Neural cell (in vitro differentiated cells): ENCODE data around the gene SLC10A7. TPM values are rescaled to one million over a fixed set of nuclear protein-coding genes. Genes with fewer than 3 reads are reported as not detected.

Experiments
- H2AFZ ChIP-seq: fragments of 200-600, 300-800 bp; sonication (generic), shearing (Covaris generic); 2 replicates; pipeline ENCODE4 v1.6.0; 2014; ENCODE audit warnings: low read depth, mild to moderate bottlenecking, antibody characterized with exemption, low read length, moderate library complexity
- H3F3A ChIP-seq: fragments of 200-600 bp; shearing (Covaris generic); 2 replicates; pipeline ENCODE4 v1.6.1; 2016; ENCODE audit warnings: mild to moderate bottlenecking, moderate library complexity, mixed read lengths, antibody characterized with exemption, low read length; ENCODE audit not compliant: insufficient read depth, poor library complexity, severe bottlenecking
- H3K27ac ChIP-seq: fragments of 200-600, 300-800 bp; sonication (generic), shearing (Covaris generic); 2 replicates; pipeline ENCODE4 v1.5.1; 2014; ENCODE audit warnings: mild to moderate bottlenecking, low read length, moderate library complexity
- H3K27me3 ChIP-seq: fragments of 300-800, 200-600 bp; sonication (generic), shearing (Covaris generic); 2 replicates; pipeline ENCODE4 v1.6.0; 2014; ENCODE audit warnings: mild to moderate bottlenecking, low read depth, low read length, moderate library complexity; ENCODE audit not compliant: insufficient read depth
- H3K36me3 ChIP-seq: fragments of 300-800, 200-600 bp; sonication (generic), shearing (Covaris generic); 2 replicates; pipeline ENCODE4 v1.5.1; 2014; ENCODE audit warnings: mild to moderate bottlenecking, antibody characterized with exemption, low read length, moderate library complexity; ENCODE audit not compliant: insufficient read depth
- H3K4me2 ChIP-seq: fragments of 300-800, 200-600 bp; sonication (generic), shearing (Covaris generic); 2 replicates; pipeline ENCODE4 v1.6.0; 2014; ENCODE audit warnings: mild to moderate bottlenecking, low read length
- H3K4me3 ChIP-seq: fragments of 300-800, 200-600 bp; sonication (generic), shearing (Covaris generic); 2 replicates; pipeline ENCODE4 v1.5.1; 2014; ENCODE audit warnings: mild to moderate bottlenecking, low read length, moderate library complexity
- H3K79me2 ChIP-seq: fragments of 200-600 bp; shearing (Covaris generic); replicated peaks from 2 replicates; pipeline ENCODE4 v1.6.0; 2014; ENCODE audit warnings: mild to moderate bottlenecking, low read length, moderate library complexity; ENCODE audit not compliant: insufficient read depth
- H3K9ac ChIP-seq: fragments of 300-800, 200-600 bp; sonication (generic), shearing (Covaris generic); 2 replicates; pipeline ENCODE4 v1.6.1; 2016; ENCODE audit warnings: mild to moderate bottlenecking, low read length, mixed read lengths
- H3K9me2 ChIP-seq: fragments of 200-600 bp; shearing (Covaris generic); 2 replicates; pipeline ENCODE4 v1.6.1; 2016; ENCODE audit warnings: mild to moderate bottlenecking, low read length, mixed read lengths; ENCODE audit not compliant: insufficient read depth
- H3K9me3 ChIP-seq: fragments of 200-600, 300-800 bp; sonication (generic), shearing (Covaris generic); 2 replicates; pipeline ENCODE4 v1.6.1; 2016; ENCODE audit warnings: mild to moderate bottlenecking, mixed run types, low read length, moderate library complexity, mixed read lengths
- H4K20me1 ChIP-seq: fragments of 200-600 bp; shearing (Covaris generic); 2 replicates; pipeline ENCODE4 v1.6.1; 2016; ENCODE audit warnings: mild to moderate bottlenecking, mixed run types; ENCODE audit not compliant: insufficient read depth
- EP300 ChIP-seq: fragments of 450-650 bp; conservative IDR thresholded peaks from 2 replicates; pipeline ENCODE4 v1.6.1; 2014; ENCODE audit warnings: antibody characterized with exemption, mild to moderate bottlenecking, moderate library complexity; ENCODE audit not compliant: poor library complexity, severe bottlenecking
- EZH2 ChIP-seq: fragments of 200-600, 300-800 bp; shearing (Covaris generic), sonication (generic); IDR thresholded peaks from 2 replicates; pipeline ENCODE4 v1.6.1; 2014; ENCODE audit warnings: antibody characterized with exemption, low read length, borderline replicate concordance, mild to moderate bottlenecking; ENCODE audit not compliant: insufficient read depth, poor library complexity, severe bottlenecking
- MXI1 ChIP-seq: fragments of 450-650 bp; conservative IDR thresholded peaks from 2 replicates; pipeline ENCODE4 v1.6.1; 2014; ENCODE audit warnings: antibody characterized with exemption, mild to moderate bottlenecking; ENCODE audit not compliant: poor library complexity, severe bottlenecking
- POLR2AphosphoS5 ChIP-seq: IDR thresholded peaks from 2 replicates; pipeline ENCODE4 v1.6.1; 2012
- RAD21 ChIP-seq: fragments of 450-650 bp; conservative IDR thresholded peaks from 2 replicates; pipeline ENCODE4 v1.6.1; 2014; ENCODE audit warnings: antibody characterized with exemption, mild to moderate bottlenecking, moderate library complexity
- SMC3 ChIP-seq: fragments of 450-650 bp; conservative IDR thresholded peaks from 2 replicates; pipeline ENCODE4 v1.6.1; 2014; ENCODE audit warnings: antibody characterized with exemption, mild to moderate bottlenecking, moderate library complexity; ENCODE audit not compliant: poor library complexity
- TAF1 ChIP-seq: IDR thresholded peaks from 2 replicates; pipeline ENCODE4 v1.6.1; 2012; ENCODE audit warnings: low read depth
- polyA plus RNA-seq: library from polyadenylated mRNA; depleted of rRNA; stranded (reverse); fragments of >200 nt; gene quantifications from 2 replicates; pipeline ENCODE4 v1.2.3, GENCODE V29; 2014
- TF ChIP-seq, protein P1 (sequence below): IDR thresholded peaks from 2 replicates; pipeline ENCODE4 v1.6.1; 2012; ENCODE audit warnings: borderline replicate concordance
- TF ChIP-seq, protein P2 (sequence below): fragments of 450-650 bp; IDR thresholded peaks from 2 replicates; pipeline ENCODE4 v1.5.1; 2014; ENCODE audit warnings: antibody characterized with exemption, mild to moderate bottlenecking, moderate library complexity; ENCODE audit not compliant: poor library complexity, severe bottlenecking

SLC10A7 gene
- polyA plus RNA-seq, 1 donor from 2014 or later = 5.5 TPM

DNA sequence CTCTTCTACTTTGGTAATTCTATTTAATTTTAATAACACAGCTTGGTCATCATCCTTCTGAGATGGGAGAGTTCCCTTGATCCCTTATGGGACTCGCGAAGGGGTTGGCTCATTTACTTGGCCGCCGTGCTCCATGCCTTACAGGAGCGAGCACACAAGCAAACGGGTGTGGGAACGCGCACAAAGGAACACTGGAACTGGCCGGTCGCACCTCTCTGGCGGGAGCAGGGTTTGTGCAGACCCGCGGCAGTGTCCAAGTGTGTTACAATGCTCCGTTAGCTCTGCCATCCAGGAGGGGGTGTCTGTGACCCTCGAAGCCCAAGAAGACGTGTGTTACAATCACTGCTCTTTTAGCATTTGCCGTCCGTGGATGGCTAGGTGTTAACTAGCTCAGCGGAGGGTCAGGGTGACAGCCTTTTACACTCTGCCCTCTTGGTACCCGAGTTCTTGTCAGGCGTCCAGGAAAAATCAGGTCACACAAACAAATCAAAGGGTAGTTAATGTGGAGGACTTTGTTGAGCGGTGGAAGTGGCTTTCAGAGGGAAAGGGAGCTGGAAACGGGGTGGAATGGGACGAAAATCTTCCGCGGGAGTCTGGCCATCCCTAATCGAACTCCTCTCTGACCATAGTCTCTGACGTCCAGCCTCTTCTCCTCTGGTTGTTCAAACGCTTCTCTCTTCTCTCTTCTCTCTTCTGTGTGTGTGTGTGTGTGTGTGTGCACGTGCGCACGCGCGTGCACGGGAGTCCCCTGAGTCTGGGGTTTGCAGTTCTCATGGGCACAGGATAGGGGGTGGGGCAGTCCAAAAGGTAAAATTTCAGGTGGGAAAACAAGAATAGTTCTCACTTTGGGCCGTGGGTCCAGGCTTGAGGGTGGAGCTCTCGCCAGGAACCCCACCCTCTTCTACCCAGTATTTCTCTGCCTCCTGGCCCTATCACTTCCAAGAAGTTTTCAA lies 76.3 kb downstream of the SLC10A7 start:
- H3F3A ChIP-seq = no peaks in the 10 kb centered on the region
- no peak overlapping the region for H3K27ac ChIP-seq
- H3K4me2 ChIP-seq = no peak overlapping the region
- no peak overlapping the region for H2AFZ ChIP-seq
- TF ChIP-seq RAD21 (no peak), POLR2AphosphoS5 (no peak), EP300 (no peak), MXI1 (no peak), SMC3 (no peak), TAF1 (no peak), EZH2 (no peak)
- TF ChIP-seq, protein P1, sequence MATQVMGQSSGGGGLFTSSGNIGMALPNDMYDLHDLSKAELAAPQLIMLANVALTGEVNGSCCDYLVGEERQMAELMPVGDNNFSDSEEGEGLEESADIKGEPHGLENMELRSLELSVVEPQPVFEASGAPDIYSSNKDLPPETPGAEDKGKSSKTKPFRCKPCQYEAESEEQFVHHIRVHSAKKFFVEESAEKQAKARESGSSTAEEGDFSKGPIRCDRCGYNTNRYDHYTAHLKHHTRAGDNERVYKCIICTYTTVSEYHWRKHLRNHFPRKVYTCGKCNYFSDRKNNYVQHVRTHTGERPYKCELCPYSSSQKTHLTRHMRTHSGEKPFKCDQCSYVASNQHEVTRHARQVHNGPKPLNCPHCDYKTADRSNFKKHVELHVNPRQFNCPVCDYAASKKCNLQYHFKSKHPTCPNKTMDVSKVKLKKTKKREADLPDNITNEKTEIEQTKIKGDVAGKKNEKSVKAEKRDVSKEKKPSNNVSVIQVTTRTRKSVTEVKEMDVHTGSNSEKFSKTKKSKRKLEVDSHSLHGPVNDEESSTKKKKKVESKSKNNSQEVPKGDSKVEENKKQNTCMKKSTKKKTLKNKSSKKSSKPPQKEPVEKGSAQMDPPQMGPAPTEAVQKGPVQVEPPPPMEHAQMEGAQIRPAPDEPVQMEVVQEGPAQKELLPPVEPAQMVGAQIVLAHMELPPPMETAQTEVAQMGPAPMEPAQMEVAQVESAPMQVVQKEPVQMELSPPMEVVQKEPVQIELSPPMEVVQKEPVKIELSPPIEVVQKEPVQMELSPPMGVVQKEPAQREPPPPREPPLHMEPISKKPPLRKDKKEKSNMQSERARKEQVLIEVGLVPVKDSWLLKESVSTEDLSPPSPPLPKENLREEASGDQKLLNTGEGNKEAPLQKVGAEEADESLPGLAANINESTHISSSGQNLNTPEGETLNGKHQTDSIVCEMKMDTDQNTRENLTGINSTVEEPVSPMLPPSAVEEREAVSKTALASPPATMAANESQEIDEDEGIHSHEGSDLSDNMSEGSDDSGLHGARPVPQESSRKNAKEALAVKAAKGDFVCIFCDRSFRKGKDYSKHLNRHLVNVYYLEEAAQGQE = no peak
- TF ChIP-seq, protein P2, sequence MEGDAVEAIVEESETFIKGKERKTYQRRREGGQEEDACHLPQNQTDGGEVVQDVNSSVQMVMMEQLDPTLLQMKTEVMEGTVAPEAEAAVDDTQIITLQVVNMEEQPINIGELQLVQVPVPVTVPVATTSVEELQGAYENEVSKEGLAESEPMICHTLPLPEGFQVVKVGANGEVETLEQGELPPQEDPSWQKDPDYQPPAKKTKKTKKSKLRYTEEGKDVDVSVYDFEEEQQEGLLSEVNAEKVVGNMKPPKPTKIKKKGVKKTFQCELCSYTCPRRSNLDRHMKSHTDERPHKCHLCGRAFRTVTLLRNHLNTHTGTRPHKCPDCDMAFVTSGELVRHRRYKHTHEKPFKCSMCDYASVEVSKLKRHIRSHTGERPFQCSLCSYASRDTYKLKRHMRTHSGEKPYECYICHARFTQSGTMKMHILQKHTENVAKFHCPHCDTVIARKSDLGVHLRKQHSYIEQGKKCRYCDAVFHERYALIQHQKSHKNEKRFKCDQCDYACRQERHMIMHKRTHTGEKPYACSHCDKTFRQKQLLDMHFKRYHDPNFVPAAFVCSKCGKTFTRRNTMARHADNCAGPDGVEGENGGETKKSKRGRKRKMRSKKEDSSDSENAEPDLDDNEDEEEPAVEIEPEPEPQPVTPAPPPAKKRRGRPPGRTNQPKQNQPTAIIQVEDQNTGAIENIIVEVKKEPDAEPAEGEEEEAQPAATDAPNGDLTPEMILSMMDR = no peak
- no peaks in the 10 kb centered on the region for H3K79me2 ChIP-seq
- H3K9me2 ChIP-seq = no peaks in the 10 kb centered on the region
- H4K20me1 ChIP-seq = no peaks in the 10 kb centered on the region
- no peaks in the 10 kb centered on the region for H3K9me3 ChIP-seq
- no peak overlapping the region for H3K4me3 ChIP-seq
- H3K27me3 ChIP-seq = no peaks in the 10 kb centered on the region
- H3K9ac ChIP-seq = no peak overlapping the region
- H3K36me3 ChIP-seq = no peaks in the 10 kb centered on the region

DNA sequence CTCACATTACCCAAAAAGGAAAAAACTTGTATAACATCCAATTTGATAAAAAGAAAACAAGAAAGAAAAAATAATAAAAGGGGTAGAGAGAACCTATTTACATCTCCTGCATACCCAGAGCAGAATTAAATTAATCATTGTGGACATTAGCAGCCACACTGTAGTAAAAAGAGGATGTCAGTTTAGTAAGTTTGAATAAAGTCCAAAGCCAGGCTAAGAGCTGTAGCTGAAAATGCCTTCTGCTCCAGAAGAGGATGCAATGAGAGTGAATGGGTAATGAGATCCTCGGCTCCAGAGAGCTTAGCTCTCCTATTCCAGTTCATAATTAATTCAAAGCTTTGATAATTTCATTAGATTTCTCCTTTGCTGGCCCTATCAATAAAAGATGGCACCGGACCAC lies 78.2 kb downstream of the SLC10A7 start:
- Histone ChIP-seq H2AFZ (no peak overlapping the region), H3K36me3 (no peaks in the 10 kb centered on the region), H3K9ac (no peak overlapping the region), H4K20me1 (no peaks in the 10 kb centered on the region), H3K27me3 (no peaks in the 10 kb centered on the region), H3K9me3 (no peaks in the 10 kb centered on the region), H3F3A (no peaks in the 10 kb centered on the region), H3K9me2 (no peaks in the 10 kb centered on the region), H3K4me2 (no peak overlapping the region), H3K4me3 (no peak overlapping the region), H3K27ac (no peak overlapping the region), H3K79me2 (no peaks in the 10 kb centered on the region)
- TF ChIP-seq RAD21 (no peak), TAF1 (no peak), SMC3 (no peak), EZH2 (no peak)
- TF ChIP-seq, protein P1 = no peak
- TF ChIP-seq, protein P2 = no peak
